KMS-11 (cell line): Measurements from ENCODE around the gene GCH1.
"Not testable (repeated sequence)": the region's sequence is repeated elsewhere in the genome, so short reads cannot be mapped to it uniquely, and the experiment has no call there.

Source experiments
- H2AFZ ChIP-seq: fragments of 200-600 bp; sonication (generic); 2 replicates; pipeline ENCODE4 v1.6.1; 2016; ENCODE audit warnings: antibody characterized with exemption, mixed run types, low read depth
- H3K27ac ChIP-seq: fragments of 200-600 bp; sonication (generic); 2 replicates; pipeline ENCODE4 v1.6.1; 2016; ENCODE audit warnings: mild to moderate bottlenecking, mixed run types
- H3K27me3 ChIP-seq: fragments of 200-600 bp; sonication (generic); 2 replicates; pipeline ENCODE4 v1.6.1; 2017; ENCODE audit warnings: mild to moderate bottlenecking, low read depth, mixed run types, moderate library complexity; ENCODE audit not compliant: insufficient read depth
- H3K36me3 ChIP-seq: fragments of 200-600 bp; sonication (generic); 2 replicates; pipeline ENCODE4 v1.6.1; 2017; ENCODE audit warnings: mild to moderate bottlenecking, mixed run types; ENCODE audit not compliant: insufficient read depth
- H3K4me1 ChIP-seq: fragments of 200-600 bp; sonication (generic); 2 replicates; pipeline ENCODE4 v1.6.1; 2016; ENCODE audit warnings: mild to moderate bottlenecking, low read depth, mixed run types; ENCODE audit not compliant: poor library complexity, severe bottlenecking
- H3K4me2 ChIP-seq: fragments of 200-600 bp; sonication (generic); 2 replicates; pipeline ENCODE4 v1.7.0; 2016; ENCODE audit warnings: mild to moderate bottlenecking, mixed run types
- H3K4me3 ChIP-seq: fragments of 200-600 bp; sonication (generic); IDR thresholded peaks from 2 replicates; pipeline ENCODE4 v1.6.1; 2017; ENCODE audit warnings: low read depth, low read length, mixed read lengths; ENCODE audit not compliant: insufficient read depth
- H3K79me2 ChIP-seq: fragments of 200-600 bp; sonication (generic); 2 replicates; pipeline ENCODE4 v1.6.1; 2016; ENCODE audit warnings: low read depth, mixed run types; ENCODE audit not compliant: insufficient read depth
- H3K9ac ChIP-seq: fragments of 200-600 bp; sonication (generic); 2 replicates; pipeline ENCODE4 v1.6.1; 2016; ENCODE audit warnings: mild to moderate bottlenecking, mixed run types
- H4K20me1 ChIP-seq: fragments of 200-600 bp; sonication (generic); 2 replicates; pipeline ENCODE4 v1.6.1; 2016; ENCODE audit warnings: mild to moderate bottlenecking, mixed run types; ENCODE audit not compliant: insufficient read depth
- TF ChIP-seq, protein P1 (sequence below): fragments of 200-600 bp; sonication (generic); conservative IDR thresholded peaks from 2 replicates; pipeline ENCODE4 v1.6.1; 2017; ENCODE audit warnings: low read depth, mild to moderate bottlenecking, antibody characterized with exemption, low read length, moderate library complexity, mixed read lengths

Gene GCH1

DNA sequence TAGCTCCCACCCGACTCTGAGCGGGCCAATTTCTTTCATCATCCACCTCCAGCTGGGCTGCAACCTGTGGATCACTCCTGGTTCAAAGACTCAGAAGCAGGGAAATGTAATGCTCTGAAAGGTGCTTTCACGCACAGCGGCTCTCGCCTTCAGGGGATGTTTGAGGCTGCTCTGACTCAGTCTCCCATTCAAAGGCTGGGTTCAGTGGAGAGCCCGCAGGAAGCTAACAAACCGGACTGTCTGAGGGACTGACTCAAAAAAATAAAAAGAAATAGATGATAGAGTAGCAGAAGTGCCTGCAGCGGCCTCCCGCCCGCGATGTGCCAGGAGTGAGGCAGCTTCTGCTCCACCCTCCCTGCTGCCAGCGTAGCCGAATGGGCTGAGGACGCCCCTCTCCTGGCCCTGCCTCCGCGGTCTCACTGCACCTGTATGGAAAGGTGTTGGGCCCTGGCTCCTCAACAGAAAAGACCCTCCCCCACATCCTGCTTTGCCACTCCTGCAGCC lies 98.0 kb downstream of the GCH1 start:
- H3K27me3 ChIP-seq, result no peaks in the 10 kb centered on the region
- H3K4me3 ChIP-seq, result no peak overlapping the region
- H3K4me2 ChIP-seq, result no peak overlapping the region
- H3K27ac ChIP-seq, result no peak overlapping the region
- H4K20me1 ChIP-seq, result no peaks in the 10 kb centered on the region
- H3K9ac ChIP-seq, result no peak overlapping the region
- TF ChIP-seq, protein P1, sequence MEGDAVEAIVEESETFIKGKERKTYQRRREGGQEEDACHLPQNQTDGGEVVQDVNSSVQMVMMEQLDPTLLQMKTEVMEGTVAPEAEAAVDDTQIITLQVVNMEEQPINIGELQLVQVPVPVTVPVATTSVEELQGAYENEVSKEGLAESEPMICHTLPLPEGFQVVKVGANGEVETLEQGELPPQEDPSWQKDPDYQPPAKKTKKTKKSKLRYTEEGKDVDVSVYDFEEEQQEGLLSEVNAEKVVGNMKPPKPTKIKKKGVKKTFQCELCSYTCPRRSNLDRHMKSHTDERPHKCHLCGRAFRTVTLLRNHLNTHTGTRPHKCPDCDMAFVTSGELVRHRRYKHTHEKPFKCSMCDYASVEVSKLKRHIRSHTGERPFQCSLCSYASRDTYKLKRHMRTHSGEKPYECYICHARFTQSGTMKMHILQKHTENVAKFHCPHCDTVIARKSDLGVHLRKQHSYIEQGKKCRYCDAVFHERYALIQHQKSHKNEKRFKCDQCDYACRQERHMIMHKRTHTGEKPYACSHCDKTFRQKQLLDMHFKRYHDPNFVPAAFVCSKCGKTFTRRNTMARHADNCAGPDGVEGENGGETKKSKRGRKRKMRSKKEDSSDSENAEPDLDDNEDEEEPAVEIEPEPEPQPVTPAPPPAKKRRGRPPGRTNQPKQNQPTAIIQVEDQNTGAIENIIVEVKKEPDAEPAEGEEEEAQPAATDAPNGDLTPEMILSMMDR, result no peak
- peaks cover 3% of the 10 kb centered on the region for H3K4me1 ChIP-seq
- H3K36me3 ChIP-seq, result no peaks in the 10 kb centered on the region
- no peaks in the 10 kb centered on the region for H3K79me2 ChIP-seq
- H2AFZ ChIP-seq, result no peak overlapping the region

DNA sequence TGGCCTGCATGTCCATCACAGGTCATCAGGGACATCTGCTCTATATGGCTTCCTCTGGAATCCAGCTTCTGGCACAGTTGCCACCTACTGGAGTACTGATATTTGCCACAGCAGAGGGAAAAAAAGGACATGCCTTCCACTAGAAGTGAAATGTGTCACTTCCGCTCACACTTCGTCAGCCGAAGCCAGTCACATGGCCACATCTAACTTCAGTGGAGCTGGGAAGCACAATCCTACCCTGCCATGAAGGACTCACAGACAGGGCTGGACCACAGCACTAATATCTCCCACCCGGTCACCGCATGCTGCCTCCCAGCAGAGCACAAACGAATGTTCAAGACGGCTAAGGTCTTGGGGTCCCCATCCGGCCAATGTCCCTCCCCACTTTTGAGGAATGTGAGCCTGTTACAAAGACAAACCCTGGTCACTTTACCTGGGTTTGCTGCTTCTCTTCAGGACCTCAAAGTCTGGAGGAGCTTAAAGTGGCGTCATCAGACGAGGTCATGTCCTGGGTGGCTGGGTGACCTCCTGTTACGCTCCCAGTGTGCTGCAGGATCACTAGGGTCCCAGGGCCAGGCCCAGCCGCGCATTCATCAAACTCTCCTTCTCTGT lies 98.6 kb downstream of the GCH1 start:
- Histone ChIP-seq H3K9ac (no peak overlapping the region), H3K4me2 (no peak overlapping the region), H3K79me2 (no peaks in the 10 kb centered on the region), H3K27me3 (no peaks in the 10 kb centered on the region), H3K4me1 (peaks cover 3% of the 10 kb centered on the region), H3K27ac (no peak overlapping the region), H3K4me3 (no peak overlapping the region), H3K36me3 (no peaks in the 10 kb centered on the region), H2AFZ (no peak overlapping the region), H4K20me1 (no peaks in the 10 kb centered on the region)
- TF ChIP-seq, protein P1, result no peak

DNA sequence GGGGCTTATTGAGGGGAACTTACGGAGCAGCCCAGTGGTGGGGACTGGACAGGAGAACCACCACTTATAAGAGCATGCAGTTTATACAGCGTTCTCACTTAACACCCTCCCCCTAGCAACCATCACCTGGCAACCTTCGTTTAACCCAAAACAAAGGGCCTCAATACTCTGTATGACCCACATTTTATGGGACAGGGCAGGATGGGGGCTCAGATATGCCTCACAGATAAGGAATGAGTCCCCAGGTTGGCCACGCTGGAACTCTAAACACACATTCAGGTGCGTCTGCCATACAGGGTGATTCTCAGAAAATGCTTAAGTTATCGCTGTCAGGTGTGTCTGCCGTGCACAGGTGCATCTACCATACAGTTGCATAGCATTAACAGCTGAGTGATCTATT lies 99.2 kb downstream of the GCH1 start:
- TF ChIP-seq, protein P1, result no peak
- H2AFZ ChIP-seq, result no peak overlapping the region
- no peaks in the 10 kb centered on the region for H3K36me3 ChIP-seq
- no peaks in the 10 kb centered on the region for H3K27me3 ChIP-seq
- no peaks in the 10 kb centered on the region for H3K79me2 ChIP-seq
- H4K20me1 ChIP-seq, result no peaks in the 10 kb centered on the region
- no peak overlapping the region for H3K9ac ChIP-seq
- H3K27ac ChIP-seq, result no peak overlapping the region
- peaks cover 3% of the 10 kb centered on the region for H3K4me1 ChIP-seq
- H3K4me2 ChIP-seq, result no peak overlapping the region
- H3K4me3 ChIP-seq, result no peak overlapping the region

DNA sequence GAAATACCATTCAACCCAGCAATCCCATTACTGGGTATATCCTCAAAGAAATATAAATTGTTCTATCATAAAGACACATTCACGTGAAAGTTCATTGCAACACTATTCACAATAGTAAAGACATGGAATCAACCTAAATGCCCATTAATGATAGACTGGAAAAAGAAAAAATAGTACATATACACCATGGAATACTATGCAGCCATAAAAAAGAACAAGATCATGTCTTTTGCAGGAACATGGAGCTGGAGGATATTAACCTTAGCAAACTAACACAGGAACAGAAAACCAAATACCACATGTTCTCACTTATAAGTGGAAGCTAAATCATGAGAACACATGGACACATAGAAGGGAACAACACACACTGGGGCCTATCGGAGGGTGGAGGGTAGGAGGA lies 101.1 kb downstream of the GCH1 start:
- not testable (repeated sequence) for H3K9ac ChIP-seq

DNA sequence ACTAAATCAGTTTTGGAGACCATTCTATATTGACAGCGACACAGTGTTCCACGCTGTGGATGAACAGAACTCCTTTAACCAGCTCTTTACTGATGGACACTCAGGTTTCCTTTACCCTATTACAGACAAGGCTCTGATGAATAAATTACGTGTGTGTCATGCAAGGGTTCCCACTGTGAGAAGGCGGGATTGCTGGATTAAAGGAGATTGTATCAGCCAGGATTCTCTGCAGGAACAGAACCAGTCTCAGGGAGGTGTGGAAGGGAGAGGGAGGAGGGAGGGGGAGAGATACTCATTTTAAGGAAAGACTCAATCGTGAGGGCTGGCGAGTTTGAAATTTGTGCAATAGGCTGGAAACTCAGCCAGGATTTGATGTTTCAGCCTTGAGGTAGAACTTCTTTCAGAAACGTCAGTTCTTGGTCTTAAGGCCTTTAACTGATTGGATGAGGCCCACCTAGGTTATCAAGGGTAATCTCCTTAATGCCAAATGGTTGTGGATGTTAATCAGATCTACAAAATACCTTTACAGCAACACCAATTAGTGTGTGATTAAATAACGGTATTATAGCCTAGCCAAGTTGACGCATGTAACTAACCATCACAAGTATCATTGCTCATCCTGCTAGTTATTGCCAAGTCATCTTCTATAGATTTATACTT lies 104.0 kb downstream of the GCH1 start:
- Histone ChIP-seq H4K20me1 (no peaks in the 10 kb centered on the region), H3K36me3 (no peaks in the 10 kb centered on the region), H3K4me1 (no peaks in the 10 kb centered on the region), H3K9ac (no peak overlapping the region), H3K27ac (no peak overlapping the region), H3K4me2 (no peak overlapping the region), H2AFZ (no peak overlapping the region), H3K27me3 (no peaks in the 10 kb centered on the region), H3K4me3 (no peak overlapping the region), H3K79me2 (no peaks in the 10 kb centered on the region)
- TF ChIP-seq, protein P1, result no peak

More for the DNA sequence above, 101.1 kb downstream of the GCH1 start:
- H4K20me1 ChIP-seq, H3K4me1 ChIP-seq, H3K27me3 ChIP-seq, H3K36me3 ChIP-seq, H2AFZ ChIP-seq, H3K27ac ChIP-seq, H3K4me3 ChIP-seq, H3K4me2 ChIP-seq, H3K79me2 ChIP-seq: not testable (repeated sequence)
